ENCODE data around the gene SOX1.

SOX1 gene

DNA sequence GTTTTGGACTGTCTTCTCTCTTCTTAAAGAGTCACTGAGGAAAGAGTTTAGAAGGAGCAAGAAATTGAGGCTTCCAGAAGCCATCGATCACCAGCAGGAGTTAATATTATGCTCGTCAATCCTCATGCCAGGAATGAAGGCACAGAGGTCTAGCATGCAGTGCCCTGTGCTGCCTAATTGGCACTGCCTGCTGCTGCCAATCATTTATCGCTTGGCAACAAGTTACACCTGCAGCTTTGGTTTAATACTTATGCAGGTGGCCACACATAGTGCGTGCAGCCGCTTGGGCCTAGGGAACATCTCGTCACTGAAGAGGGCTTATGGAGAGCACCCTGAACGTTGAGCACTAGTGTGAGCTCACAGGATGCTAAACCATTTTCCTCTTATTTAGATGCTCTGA lies 2.7 kb upstream of the SOX1 start:
- no peak overlapping the region for H3K9ac ChIP-seq
- H3K4me2 ChIP-seq: no peak overlapping the region
- H3K4me1 ChIP-seq: peaks cover 30% of the 10 kb centered on the region
- H3K9me3 ChIP-seq: peaks cover 31% of the 10 kb centered on the region
- H3K4me3 ChIP-seq: no peak overlapping the region
- H3K36me3 ChIP-seq: no peaks in the 10 kb centered on the region
- no peak overlapping the region for H3K27ac ChIP-seq
- peaks cover 100% of the 10 kb centered on the region for H3K27me3 ChIP-seq
- peaks cover 89% of the 10 kb centered on the region for H4K20me1 ChIP-seq
- no peak for TF ChIP-seq Cebpa-rat (IDR thresholded peaks at IDR 0.05)

DNA sequence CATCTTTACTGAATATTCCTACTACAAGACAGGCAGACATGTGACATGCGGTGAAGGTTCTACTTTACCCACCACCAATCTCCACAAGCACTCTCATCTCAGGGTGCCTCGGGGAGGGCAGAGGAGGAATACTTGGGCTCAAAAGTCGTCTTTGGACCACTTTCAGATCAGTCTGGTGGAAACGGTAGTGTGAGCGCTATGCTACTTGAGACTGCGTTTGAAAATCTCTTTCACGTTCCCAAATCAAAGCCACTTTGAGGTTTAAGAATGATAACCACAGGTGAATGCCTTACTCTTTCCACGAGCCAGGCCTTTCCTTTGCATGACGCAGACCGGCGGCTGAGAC lies 1.5 kb upstream of the SOX1 start:
- Histone ChIP-seq H3K4me1 (peaks cover 24% of the 10 kb centered on the region), H4K20me1 (peaks cover 89% of the 10 kb centered on the region), H3K4me3 (no peak overlapping the region), H3K9me3 (peaks cover 37% of the 10 kb centered on the region), H3K36me3 (no peaks in the 10 kb centered on the region), H3K4me2 (no peak overlapping the region), H3K27me3 (peaks cover 100% of the 10 kb centered on the region), H3K9ac (no peak overlapping the region), H3K27ac (no peak overlapping the region)
- TF ChIP-seq Cebpa-rat (IDR thresholded peaks at IDR 0.05): no peak

DNA sequence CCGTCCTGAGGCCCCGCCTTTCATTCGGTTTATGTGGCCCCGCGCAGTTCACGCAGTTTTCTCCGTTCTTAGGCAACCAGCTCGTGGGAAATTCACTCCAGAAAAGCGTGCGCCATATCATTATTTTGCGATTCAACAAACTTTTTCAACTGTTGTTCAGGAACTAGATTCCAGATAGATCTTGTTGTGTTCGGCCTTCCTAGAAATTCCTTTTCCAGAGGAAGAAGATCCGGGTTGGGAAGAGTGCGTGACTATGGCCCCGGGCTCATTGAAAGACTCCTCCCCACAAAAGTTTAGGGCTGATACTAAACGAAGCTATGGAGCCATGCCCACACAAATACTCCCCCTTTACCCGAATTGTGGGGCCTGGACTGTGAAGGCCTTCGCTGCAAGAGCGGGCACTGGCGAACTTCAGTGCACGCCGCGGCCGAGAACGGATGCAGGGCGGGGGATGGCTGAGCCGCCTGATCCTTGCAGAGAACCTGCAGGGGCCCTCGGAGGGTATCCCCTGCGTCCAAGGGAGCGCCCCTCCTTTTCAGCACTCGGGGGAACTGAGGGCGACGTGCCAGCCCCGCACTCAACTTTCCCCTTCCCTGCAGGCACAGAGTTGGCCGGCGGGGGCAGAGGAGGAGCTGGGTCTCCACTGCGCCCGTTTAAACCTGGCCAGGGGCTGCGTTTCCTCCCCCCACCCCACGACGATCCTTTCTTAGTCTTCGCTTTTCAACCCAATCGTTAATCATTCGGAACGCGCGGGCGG lies 904 bp upstream of the SOX1 start:
- Histone ChIP-seq H3K4me3 (no peak overlapping the region), H3K27ac (no peak overlapping the region), H3K27me3 (peaks cover 100% of the 10 kb centered on the region), H3K9ac (no peak overlapping the region), H3K4me2 (no peak overlapping the region), H3K4me1 (peaks cover 19% of the 10 kb centered on the region), H3K36me3 (no peaks in the 10 kb centered on the region), H3K9me3 (peaks cover 37% of the 10 kb centered on the region), H4K20me1 (peaks cover 89% of the 10 kb centered on the region)
- no peak for TF ChIP-seq Cebpa-rat (IDR thresholded peaks at IDR 0.05)

- Histone ChIP-seq H3K9me3 (peaks cover 37% of the 10 kb centered on the region), H3K27ac (no peak overlapping the region), H3K36me3 (no peaks in the 10 kb centered on the region), H3K4me2 (no peak overlapping the region), H3K4me3 (no peak overlapping the region), H3K9ac (no peak overlapping the region), H4K20me1 (peaks cover 89% of the 10 kb centered on the region), H3K27me3 (peaks cover 100% of the 10 kb centered on the region), H3K4me1 (peaks cover 13% of the 10 kb centered on the region)
- TF ChIP-seq Cebpa-rat (IDR thresholded peaks at IDR 0.05): no peak
Measured at GRCh38 chr13:112066624-112067004, 335 bp upstream of the SOX1 start.

DNA sequence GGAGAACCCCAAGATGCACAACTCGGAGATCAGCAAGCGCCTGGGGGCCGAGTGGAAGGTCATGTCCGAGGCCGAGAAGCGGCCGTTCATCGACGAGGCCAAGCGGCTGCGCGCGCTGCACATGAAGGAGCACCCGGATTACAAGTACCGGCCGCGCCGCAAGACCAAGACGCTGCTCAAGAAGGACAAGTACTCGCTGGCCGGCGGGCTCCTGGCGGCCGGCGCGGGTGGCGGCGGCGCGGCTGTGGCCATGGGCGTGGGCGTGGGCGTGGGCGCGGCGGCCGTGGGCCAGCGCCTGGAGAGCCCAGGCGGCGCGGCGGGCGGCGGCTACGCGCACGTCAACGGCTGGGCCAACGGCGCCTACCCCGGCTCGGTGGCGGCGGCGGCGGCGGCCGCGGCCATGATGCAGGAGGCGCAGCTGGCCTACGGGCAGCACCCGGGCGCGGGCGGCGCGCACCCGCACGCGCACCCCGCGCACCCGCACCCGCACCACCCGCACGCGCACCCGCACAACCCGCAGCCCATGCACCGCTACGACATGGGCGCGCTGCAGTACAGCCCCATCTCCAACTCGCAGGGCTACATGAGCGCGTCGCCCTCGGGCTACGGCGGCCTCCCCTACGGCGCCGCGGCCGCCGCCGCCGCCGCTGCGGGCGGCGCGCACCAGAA lies 1.1 kb downstream of the SOX1 start:
- Histone ChIP-seq H3K9ac (no peak overlapping the region), H3K4me1 (peaks cover 12% of the 10 kb centered on the region; the same call in 1 of the 2 replicates), H3K27me3 (peaks cover 100% of the 10 kb centered on the region), H3K36me3 (no peaks in the 10 kb centered on the region), H3K27ac (no peak overlapping the region), H3K4me3 (peak overlapping the region; percentile 39), H3K9me3 (peaks cover 37% of the 10 kb centered on the region), H3K4me2 (no peak overlapping the region), H4K20me1 (peaks cover 89% of the 10 kb centered on the region)
- no peak for TF ChIP-seq Cebpa-rat (IDR thresholded peaks at IDR 0.05)

- Histone ChIP-seq H3K4me1 (peaks cover 9% of the 10 kb centered on the region; the same call in 1 of the 2 replicates), H3K4me3 (peak overlapping the region; percentile 39), H3K4me2 (no peak overlapping the region), H3K36me3 (no peaks in the 10 kb centered on the region), H3K9ac (no peak overlapping the region), H3K9me3 (peaks cover 37% of the 10 kb centered on the region), H3K27me3 (peaks cover 100% of the 10 kb centered on the region), H3K27ac (no peak overlapping the region), H4K20me1 (peaks cover 90% of the 10 kb centered on the region)
- no peak for TF ChIP-seq Cebpa-rat (IDR thresholded peaks at IDR 0.05)
Measured at GRCh38 chr13:112068540-112069060, 1.7 kb downstream of the SOX1 start.

- peak overlapping the region; percentile 39 for H3K4me3 ChIP-seq
Measured at GRCh38 chr13:112069061-112069844, 2.3 kb downstream of the SOX1 start.

DNA sequence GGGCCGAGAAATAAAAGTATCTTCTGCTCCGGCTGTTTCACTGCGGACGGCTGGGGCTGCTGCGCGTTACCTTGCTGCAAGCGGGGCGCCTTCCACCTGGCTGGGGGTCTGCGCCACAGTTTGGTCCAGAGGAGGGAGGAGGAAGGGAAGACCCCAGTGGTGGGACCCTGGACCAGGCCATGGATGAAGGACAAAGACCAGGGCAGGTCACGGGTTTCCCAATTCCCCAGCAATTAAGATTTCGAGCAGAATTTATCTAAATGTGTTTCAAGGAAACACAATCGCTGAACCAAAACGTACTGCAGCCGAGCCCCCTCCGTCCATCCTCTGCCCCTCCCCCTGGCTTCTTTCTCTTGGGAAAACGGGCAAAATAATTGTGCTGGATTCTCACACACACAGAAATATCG lies 2.9 kb downstream of the SOX1 start:
- H3K4me2 ChIP-seq: no peak overlapping the region
- H3K9me3 ChIP-seq: peaks cover 37% of the 10 kb centered on the region
- H4K20me1 ChIP-seq: peaks cover 90% of the 10 kb centered on the region
- TF ChIP-seq Cebpa-rat (IDR thresholded peaks at IDR 0.05): no peak
- H3K27me3 ChIP-seq: peaks cover 100% of the 10 kb centered on the region
- H3K27ac ChIP-seq: no peak overlapping the region
- no peak overlapping the region for H3K4me3 ChIP-seq
- H3K9ac ChIP-seq: no peak overlapping the region
- peaks cover 9% of the 10 kb centered on the region; the same call in 1 of the 2 replicates for H3K4me1 ChIP-seq
- H3K36me3 ChIP-seq: no peaks in the 10 kb centered on the region

More at GRCh38 chr13:112069061-112069844, 2.3 kb downstream of the SOX1 start:
- Histone ChIP-seq H4K20me1 (peaks cover 90% of the 10 kb centered on the region), H3K9me3 (peaks cover 37% of the 10 kb centered on the region), H3K9ac (no peak overlapping the region), H3K27ac (no peak overlapping the region), H3K4me2 (no peak overlapping the region), H3K36me3 (no peaks in the 10 kb centered on the region), H3K27me3 (peaks cover 100% of the 10 kb centered on the region), H3K4me1 (peaks cover 9% of the 10 kb centered on the region; the same call in 1 of the 2 replicates)
- no peak for TF ChIP-seq Cebpa-rat (IDR thresholded peaks at IDR 0.05)

- peaks cover 9% of the 10 kb centered on the region; the same call in 1 of the 2 replicates for H3K4me1 ChIP-seq
- H3K36me3 ChIP-seq: no peaks in the 10 kb centered on the region
- no peak overlapping the region for H3K4me2 ChIP-seq
- no peak overlapping the region for H3K27ac ChIP-seq
- TF ChIP-seq Cebpa-rat (IDR thresholded peaks at IDR 0.05): no peak
- no peak overlapping the region for H3K9ac ChIP-seq
- H4K20me1 ChIP-seq: peaks cover 90% of the 10 kb centered on the region
- H3K9me3 ChIP-seq: peaks cover 33% of the 10 kb centered on the region
- no peak overlapping the region for H3K4me3 ChIP-seq
- peaks cover 100% of the 10 kb centered on the region for H3K27me3 ChIP-seq
Measured at GRCh38 chr13:112071102-112071722, 4.3 kb downstream of the SOX1 start.
